ENCODE measurements around the gene KLF1. TPM values are rescaled to one million over a fixed set of nuclear protein-coding genes. Genes with fewer than 3 reads are reported as not detected.

KLF1 gene
- total and polyA plus RNA-seq, 2 of the 8 experiments (the other 6 are each of a cell fraction or from before 2014, with no cell fraction given), result 0.84 to 0.91 TPM

- Histone ChIP-seq H3K9me3 (ENCODE audit: insufficient read depth in 2 of 2, low read depth in 1 of 2, low read length in 1 of 2) (peaks cover 0 to 5% of the 10 kb centered on the region in 2 experiments; a peak in 1 of 4 replicates), H2BK20ac (ENCODE audit: low read length) (no peak overlapping the region), H3K23me2 (ENCODE audit: low read depth, low read length) (peaks cover 8% of the 10 kb centered on the region; the same call in 1 of the 2 replicates), H3K18ac (ENCODE audit: extremely low read depth, low read length) (no peak overlapping the region), H3K79me2 (ENCODE audit: control insufficient read depth in 1 of 2, insufficient read depth in 2 of 2, low read length in 2 of 2) (no peaks in the 10 kb centered on the region), H3K4me3 (ENCODE audit: extremely low read depth in 1 of 4, insufficient read depth in 2 of 4, low read depth in 3 of 4, low read length in 4 of 4) (no peak overlapping the region), H3K56ac (replicated peaks; ENCODE audit: insufficient read length, low read depth, low read length) (no peak overlapping the region), H3K4me1 (replicated peaks in 1 of 4; ENCODE audit: control insufficient read depth in 3 of 4, insufficient read depth in 4 of 4, low read length in 3 of 4) (peaks cover 1 to 5% (median 3%) of the 10 kb centered on the region in 4 experiments; a peak in 5 of 7 replicates), H3K14ac (ENCODE audit: insufficient read length) (no peak overlapping the region), H3K9ac (replicated peaks in 1 of 4; ENCODE audit: extremely low read depth in 1 of 4, low read depth in 3 of 4, low read length in 3 of 4) (no peak overlapping the region), H3K4ac (replicated peaks; ENCODE audit: insufficient read length, low read depth, low read length) (no peak overlapping the region), H3K36me3 (ENCODE audit: control insufficient read depth in 2 of 4, insufficient read depth in 4 of 4, low read length in 3 of 4) (peaks cover 0 to 27% (median 13%) of the 10 kb centered on the region in 4 experiments), H2BK120ac (replicated peaks; ENCODE audit: low read depth, low read length) (no peak overlapping the region), H2BK15ac (ENCODE audit: low read length) (no peak overlapping the region), H3K27me3 (replicated peaks in 1 of 4; ENCODE audit: control insufficient read depth in 3 of 4, extremely low read depth in 1 of 4, insufficient read depth in 3 of 4, low read length in 3 of 4) (no peaks in the 10 kb centered on the region), H3K79me1 (ENCODE audit: low read depth, low read length) (no peaks in the 10 kb centered on the region), H3K23ac (ENCODE audit: insufficient read length) (no peak overlapping the region), H2AFZ (ENCODE audit: low read length) (no peak overlapping the region), H2AK5ac (ENCODE audit: low read depth, low read length) (no peak overlapping the region), H4K91ac (replicated peaks; ENCODE audit: insufficient read length, low read length) (no peak overlapping the region), H4K8ac (ENCODE audit: extremely low read depth, insufficient read depth, low read length) (no peak overlapping the region), H2BK12ac (ENCODE audit: low read depth, low read length) (no peak overlapping the region), H2BK5ac (ENCODE audit: low read depth, low read length) (no peak overlapping the region), H3K4me2 (ENCODE audit: insufficient read depth in 1 of 2, low read depth in 2 of 2, low read length in 2 of 2) (no peak overlapping the region), H3K27ac (ENCODE audit: low read depth, low read length) (no peak overlapping the region), H4K5ac (ENCODE audit: insufficient read length, low read depth, low read length) (no peak overlapping the region), H4K20me1 (replicated peaks in 1 of 2; ENCODE audit: control insufficient read depth in 1 of 2, insufficient read depth in 2 of 2, low read length in 2 of 2) (peaks cover 0 to 2% of the 10 kb centered on the region in 2 experiments)
- FAIRE-seq (no peak), DNase-seq (ENCODE audit: low read depth in 1 of 2, low spot score in 2 of 2) (no peak)
- CTCF ChIA-PET (ENCODE audit: partially characterized antibody), result interaction anchor here (1.3 to 1.9 kb wide), 2 partner anchors 13 to 24 kb away, joined by 3 to 6 read pairs; no protein-coding TSS in a partner anchor
- WGBS, 2 experiments (ENCODE audit: extremely low coverage in 1 of 2, insufficient coverage in 1 of 2, insufficient read length in 1 of 2, insufficient replicate concordance in 2 of 2, low coverage in 1 of 2, low lambda C conversion rate in 2 of 2, missing lambda C conversion rate in 1 of 2), result 85% methylated on average over 3 of the region's 3 CpGs; no CpG with 5 or more reads in 1 of the 2 experiments
- POLR2A ChIA-PET (ENCODE audit: partially characterized antibody), result interaction anchor here (0.7 to 2.4 kb wide), 4 partner anchors 9 to 281 kb away, joined by 3 to 6 read pairs (median 4); no protein-coding TSS in a partner anchor
- TF ChIP-seq SP1 (IDR thresholded peaks at IDR 0.05; ENCODE audit: low read depth, low read length) (no peak), EP300 (IDR thresholded peaks at IDR 0.05; ENCODE audit: borderline replicate concordance in 1 of 2, low read depth in 2 of 2, low read length in 2 of 2) (no peak)
These were observed 15.3 kb downstream of the KLF1 start for GRCh38 chr19:12871681-12872080.

Measured in H1 (cell line).